K562 (cell line): ENCODE results near the gene ATXN1. TPM values are rescaled to one million over a fixed set of nuclear protein-coding genes. Genes with fewer than 3 reads are reported as not detected.
A peak's percentile ranks its signal among the peaks of the same experiment; 100 is the strongest.

Source experiments
- ATAC-seq: fragments of 200-7000 bp; cut with Tn5 transposase; 3 replicates; pipeline ENCODE4 v1.9.1; 2020; ENCODE audit warnings: moderate library complexity
- BruUV-seq: library from RNA; stranded (reverse); fragments of 400-500 nt; replicated peaks from 2 replicates; lab custom pipeline; 2021; lab: Mats Ljungman, UMichigan
- CTCF ChIA-PET: fragments of 300-600 bp; formaldehyde crosslinking; extraction: SDS; loops from one replicate; lab custom pipeline; 2021; ENCODE audit warnings: low intra/inter-chr PET ratio; lab: Yijun Ruan, JAX
- POLR2A ChIA-PET: fragments of 300-600, 350-650 bp; sonication (Branson Sonifier 250); formaldehyde crosslinking; extraction: SDS; loops from one replicate; lab custom pipeline; 2021; ENCODE audit warnings: antibody characterized with exemption, inconsistent platforms; lab: Yijun Ruan, JAX
- DNase-seq, 4 experiments: peaks; one replicate each; pipeline versions ENCODE4 v3.0.0 to v3.0.0-alpha.2; 2011 to 2018; ENCODE audit warnings: low spot score in 3 of 4, mixed read lengths in 3 of 4; ENCODE audit errors: extremely low read depth in 1 of 4
- FAIRE-seq: peaks from 2 replicates; lab custom pipeline; 2011; peaks lifted over from hg19 to GRCh38; lab: Jason Lieb, UNC
- H2AFZ ChIP-seq: 2 replicates; pipeline ENCODE4 v1.6.0; 2011; ENCODE audit warnings: low read depth, low read length, control low read depth, inconsistent platforms
- H3K27ac ChIP-seq: fragments of 200-600 bp; 3 replicates; pipeline ENCODE4 v1.8.0; 2011; ENCODE audit warnings: low read depth, mild to moderate bottlenecking, control low read depth, inconsistent platforms, low read length, moderate library complexity, mixed read lengths; ENCODE audit errors: extremely low read depth
- H3K27me3 ChIP-seq, 2 experiments: fragments of 300-600 bp in 1 of 2; 2 replicates in 1 of 2; 3 replicates in 1 of 2; pipeline versions ENCODE4 v1.6.0 to v1.8.0; 2011; ENCODE audit warnings: inconsistent platforms in 2 of 2, low read length in 2 of 2, mild to moderate bottlenecking in 1 of 2, mixed read lengths in 1 of 2, moderate library complexity in 1 of 2; ENCODE audit not compliant: control insufficient read depth in 2 of 2, insufficient read depth in 2 of 2
- H3K36me3 ChIP-seq: fragments of 300-600 bp; 3 replicates; pipeline ENCODE4 v1.8.0; 2011; ENCODE audit warnings: mild to moderate bottlenecking, low read length, inconsistent platforms; ENCODE audit not compliant: control insufficient read depth, insufficient read depth
- H3K4me1 ChIP-seq, 2 experiments: fragments of 200-600 bp in 1 of 2; replicated peaks in 1 of 2; 2 replicates in 1 of 2; 3 replicates in 1 of 2; pipeline versions ENCODE4 v1.5.1 to v1.8.0; 2011; ENCODE audit warnings: inconsistent platforms in 2 of 2, low read length in 2 of 2, mild to moderate bottlenecking in 1 of 2, mixed read lengths in 1 of 2, moderate library complexity in 1 of 2; ENCODE audit not compliant: control insufficient read depth in 2 of 2, insufficient read depth in 2 of 2
- H3K4me2 ChIP-seq: 2 replicates; pipeline ENCODE4 v1.6.1; 2011; ENCODE audit warnings: low read length, control low read depth, inconsistent platforms, mixed read lengths; ENCODE audit not compliant: insufficient read depth
- H3K4me3 ChIP-seq: fragments of 200-600 bp; sonication (generic), shearing (Covaris generic); 2 replicates; pipeline ENCODE4 v1.5.1; 2016; ENCODE audit warnings: control low read depth, inconsistent platforms
- H3K79me2 ChIP-seq: fragments of 200-600 bp; 3 replicates; pipeline ENCODE4 v1.8.0; 2011; ENCODE audit warnings: low read length, inconsistent platforms; ENCODE audit not compliant: control insufficient read depth, insufficient read depth
- H3K9ac ChIP-seq, 2 experiments: 2 replicates each; pipeline versions ENCODE4 v1.6.0 to v1.6.1; 2011; ENCODE audit warnings: low read depth in 2 of 2, low read length in 2 of 2, control low read depth in 1 of 2, inconsistent platforms in 1 of 2, mild to moderate bottlenecking in 1 of 2, mixed read lengths in 1 of 2; ENCODE audit not compliant: insufficient read depth in 1 of 2
- H3K9me1 ChIP-seq: one replicate; pipeline ENCODE4 v1.6.0; 2011; ENCODE audit warnings: inconsistent platforms, mild to moderate bottlenecking, low read length, moderate library complexity; ENCODE audit not compliant: control insufficient read depth, insufficient read depth
- H3K9me3 ChIP-seq: replicated peaks from 2 replicates; pipeline ENCODE4 v1.5.1; 2011; ENCODE audit warnings: low read depth, low read length, inconsistent platforms; ENCODE audit not compliant: control insufficient read depth, insufficient read depth
- H4K20me1 ChIP-seq: replicated peaks from 2 replicates; pipeline ENCODE4 v1.6.1; 2011; ENCODE audit warnings: low read length, inconsistent platforms, mixed read lengths; ENCODE audit not compliant: control insufficient read depth, insufficient read depth
- BMI1 ChIP-seq: fragments of 150-350 bp; IDR thresholded peaks from 2 replicates; pipeline ENCODE4 v1.6.1; 2014; ENCODE audit warnings: low read length
- HBP1 ChIP-seq: fragments of 450-650 bp; formaldehyde crosslinking; IDR thresholded peaks from 2 replicates; pipeline ENCODE4 v1.4.0; 2022; ENCODE audit warnings: missing genetic modification characterization
- LEF1 ChIP-seq: fragments of 450-650 bp; IDR thresholded peaks from 2 replicates; pipeline ENCODE4 v1.6.1; 2016; ENCODE audit warnings: mild to moderate bottlenecking
- NFIX ChIP-seq: fragments of 250-450 bp; sonication (Bioruptor Pico); IDR thresholded peaks from 2 replicates; pipeline ENCODE4 v1.4.0; 2020; ENCODE audit warnings: low read depth, mild to moderate bottlenecking, moderate library complexity
- PCBP2 ChIP-seq: fragments of 200-400 bp; formaldehyde crosslinking; IDR thresholded peaks from 2 replicates; pipeline ENCODE4 v1.6.1; 2018; ENCODE audit warnings: low read length, low read depth, mild to moderate bottlenecking, moderate library complexity; ENCODE audit not compliant: poor library complexity, severe bottlenecking
- ZKSCAN1 ChIP-seq: fragments of 150-350 bp; IDR thresholded peaks from 2 replicates; pipeline ENCODE4 v1.6.1; 2016; ENCODE audit warnings: low read depth, low read length
- ZNF316 ChIP-seq: fragments of 450-650 bp; IDR thresholded peaks from 2 replicates; pipeline ENCODE4 v1.6.1; 2016
- WGBS: fragments of 100-300 bp; shearing (Covaris generic); methylation state at CpG from one replicate; pipeline ENCODE4 v1.1.6; 2016; ENCODE audit warnings: low coverage, mixed read lengths; ENCODE audit not compliant: insufficient coverage; ENCODE audit errors: missing lambda C conversion rate; 5-methylcytosine and 5-hydroxymethylcytosine counted together
- in situ Hi-C: fragments of 300-500 bp; cut with MboI; formaldehyde crosslinking; loops from 4 replicates; pipeline ENCODE4 v1.15.0; 2018; ENCODE audit warnings: inconsistent platforms, mixed read lengths
- intact Hi-C: fragments of 100-400 bp; cut with micrococcal nuclease; formaldehyde crosslinking; loops from 2 replicates; pipeline ENCODE4 v1.14.2; 2022
- polyA plus RNA-seq, 8 experiments: library from polyadenylated mRNA; depleted of rRNA in 4 of 8; stranded (reverse) in 5 of 8; unstranded in 3 of 8; fragments of >200 nt; fragmentation: Nextera tagmentation in 2 of 8; fragmentation: Illumina TruSeq in 1 of 8; extraction: Ambion mirVana in 2 of 8; extraction: Trizol in 1 of 8; gene quantifications; 2 replicates each; pipeline versions ENCODE4 v1.2.1 to v1.2.3, GENCODE V29; 2011 to 2014; ENCODE audit warnings: inconsistent platforms in 1 of 8, missing spikeins in 1 of 8
- total RNA-seq, 7 experiments: library from RNA; depleted of rRNA in 6 of 7; stranded (reverse); fragments of >200 nt in 6 of 7; fragmentation: Illumina TruSeq in 2 of 7; extraction: Trizol in 2 of 7; gene quantifications; 2 replicates each; pipeline versions ENCODE4 v1.2.1 to v1.2.3, GENCODE V29; 2011 to 2021; ENCODE audit warnings: low replicate concordance in 1 of 7
- TF ChIP-seq, protein P1 (sequence below), 2 experiments: IDR thresholded peaks in 1 of 2; conservative IDR thresholded peaks in 1 of 2; 2 replicates each; pipeline ENCODE4 v1.6.1; 2016; ENCODE audit warnings: low read depth in 2 of 2, mild to moderate bottlenecking in 1 of 2, missing compliant biosample characterization in 1 of 2, missing genetic modification characterization in 1 of 2, moderate library complexity in 1 of 2

Gene ATXN1
- total and polyA plus RNA-seq, 9 of the 15 experiments (the other 6 are each of a cell fraction or from before 2014, with no cell fraction given) = under 0.01 to 1.2 (median 0.58) TPM

DNA sequence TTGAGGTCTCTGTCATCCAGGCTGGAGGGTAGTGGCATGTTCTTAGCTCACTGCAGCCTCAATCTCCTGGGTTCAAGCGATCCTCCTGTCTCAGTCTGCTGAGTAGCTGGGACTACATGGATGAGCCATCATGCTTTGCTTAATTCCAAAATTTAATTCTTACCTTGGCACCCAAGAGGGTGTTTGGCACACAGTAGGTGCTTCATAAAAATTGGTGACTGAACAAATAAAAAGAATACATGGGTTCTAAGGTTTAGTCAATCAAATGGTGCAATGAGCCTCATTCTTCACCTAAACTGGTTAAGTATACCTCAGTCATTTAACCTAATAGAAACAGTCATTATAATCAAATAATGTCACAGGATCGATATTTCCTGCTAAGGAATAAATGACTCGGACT lies 352.5 kb downstream of the ATXN1 start:
- in situ Hi-C loops = no loop called here
- ATAC-seq (no peak), DNase-seq (no peak), FAIRE-seq (no peak)
- intact Hi-C loops = loop anchor here (1.0 to 10.0 kb wide), 2 partner anchors 76 to 356 kb away; partner anchors contain the start of gene ATXN1
- Histone ChIP-seq H3K79me2 (no peaks in the 10 kb centered on the region), H3K4me3 (no peak overlapping the region), H3K4me1 (no peaks in the 10 kb centered on the region; a peak in 1 of 5 replicates), H3K9ac (no peak overlapping the region), H3K9me1 (no peaks in the 10 kb centered on the region), H3K27me3 (peaks cover 32 to 43% of the 10 kb centered on the region in 2 experiments; a peak in 4 of 5 replicates), H3K9me3 (no peaks in the 10 kb centered on the region), H2AFZ (no peak overlapping the region), H3K27ac (no peak overlapping the region), H3K36me3 (no peaks in the 10 kb centered on the region), H3K4me2 (no peak overlapping the region), H4K20me1 (0 out of 2 replicates have a peak, but pooled peaks cover 4% of the 10 kb centered on the region)
- ChIA-PET CTCF (interaction anchor here (5.1 kb wide), 1 partner anchor 76 kb away, joined by 68 read pairs; no protein-coding TSS in a partner anchor), POLR2A (interaction anchor here (0.6 to 2.0 kb wide), 2 partner anchors 11 to 193 kb away, joined by 3 to 11 read pairs; no protein-coding TSS in a partner anchor)
- no TSS peak for BruUV-seq
- TF ChIP-seq LEF1 (no peak), ZNF316 (no peak), NFIX (no peak), ZKSCAN1 (peak; percentile 85)
- 1% methylated on average over 3 of the region's 3 CpGs for WGBS

DNA sequence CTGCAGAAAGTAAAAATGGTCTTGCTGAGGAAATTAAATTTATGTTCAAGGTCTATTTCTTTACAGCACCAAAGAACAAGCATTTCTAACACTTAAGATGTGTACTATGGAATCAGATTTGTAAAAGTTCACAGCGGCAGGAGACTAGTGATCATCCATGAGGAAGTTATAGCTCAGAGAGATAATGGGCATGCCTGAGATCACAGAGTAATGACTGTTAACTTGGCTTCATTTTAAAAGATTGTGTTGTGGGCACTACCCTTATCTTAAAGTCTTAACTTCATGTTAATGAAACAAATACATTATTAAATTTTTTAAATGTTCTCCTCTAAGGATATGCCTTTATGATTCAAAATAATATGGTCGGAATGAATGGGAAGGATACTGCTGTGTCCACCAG lies 354.3 kb downstream of the ATXN1 start:
- no peak for FAIRE-seq
- H3K79me2 ChIP-seq = no peaks in the 10 kb centered on the region
- H3K36me3 ChIP-seq = no peaks in the 10 kb centered on the region
- H3K4me3 ChIP-seq = no peak overlapping the region
- no peaks in the 10 kb centered on the region; a peak in 1 of 5 replicates for H3K4me1 ChIP-seq
- no peak for ATAC-seq
- H3K9me1 ChIP-seq = no peaks in the 10 kb centered on the region
- H3K27me3 ChIP-seq = peaks cover 26 to 35% of the 10 kb centered on the region in 2 experiments
- ChIA-PET CTCF (interaction anchor here (5.1 kb wide), 1 partner anchor 74 kb away, joined by 68 read pairs; no protein-coding TSS in a partner anchor), POLR2A (interaction anchor here (0.7 to 1.3 kb wide), 3 partner anchors 9 to 437 kb away, joined by 3 read pairs; no protein-coding TSS in a partner anchor)
- H3K27ac ChIP-seq = no peak overlapping the region
- in situ Hi-C loops = no loop called here
- no peak for DNase-seq
- 0 out of 2 replicates have a peak, but pooled peaks cover 4% of the 10 kb centered on the region for H4K20me1 ChIP-seq
- no peaks in the 10 kb centered on the region for H3K9me3 ChIP-seq
- BruUV-seq = no TSS peak
- no peak overlapping the region for H3K9ac ChIP-seq
- intact Hi-C loops = loop anchor here (10.0 kb wide), 1 partner anchor 358 kb away; the partner anchor contains the start of gene ATXN1
- 0% methylated on average over 2 of the region's 2 CpGs for WGBS
- no peak overlapping the region for H3K4me2 ChIP-seq
- no peak overlapping the region for H2AFZ ChIP-seq
- TF ChIP-seq, protein P1, sequence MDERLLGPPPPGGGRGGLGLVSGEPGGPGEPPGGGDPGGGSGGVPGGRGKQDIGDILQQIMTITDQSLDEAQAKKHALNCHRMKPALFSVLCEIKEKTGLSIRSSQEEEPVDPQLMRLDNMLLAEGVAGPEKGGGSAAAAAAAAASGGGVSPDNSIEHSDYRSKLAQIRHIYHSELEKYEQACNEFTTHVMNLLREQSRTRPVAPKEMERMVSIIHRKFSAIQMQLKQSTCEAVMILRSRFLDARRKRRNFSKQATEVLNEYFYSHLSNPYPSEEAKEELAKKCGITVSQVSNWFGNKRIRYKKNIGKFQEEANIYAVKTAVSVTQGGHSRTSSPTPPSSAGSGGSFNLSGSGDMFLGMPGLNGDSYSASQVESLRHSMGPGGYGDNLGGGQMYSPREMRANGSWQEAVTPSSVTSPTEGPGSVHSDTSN (CRISPR knock-in tag; IDR thresholded peaks at IDR 0.05; ENCODE audit: low read depth) = no peak
- TF ChIP-seq, protein P1 (tag; conservative IDR thresholded peaks at IDR 0.05; ENCODE audit: low read depth) = no peak
- TF ChIP-seq PCBP2 (no peak), HBP1 (CRISPR knock-in tag) (no peak), BMI1 (no peak)
